GM18507 (cell line): ENCODE data around the gene COMTD1.

Experiments
- DNase-seq: peaks from one replicate; pipeline ENCODE4 v3.0.0; 2011; ENCODE audit warnings: low read depth; ENCODE audit not compliant: insufficient read length; ENCODE audit errors: extremely low spot score
- FAIRE-seq: peaks from 2 replicates; lab custom pipeline; 2011; peaks lifted over from hg19 to GRCh38; lab: Jason Lieb, UNC

COMTD1 gene

DNA sequence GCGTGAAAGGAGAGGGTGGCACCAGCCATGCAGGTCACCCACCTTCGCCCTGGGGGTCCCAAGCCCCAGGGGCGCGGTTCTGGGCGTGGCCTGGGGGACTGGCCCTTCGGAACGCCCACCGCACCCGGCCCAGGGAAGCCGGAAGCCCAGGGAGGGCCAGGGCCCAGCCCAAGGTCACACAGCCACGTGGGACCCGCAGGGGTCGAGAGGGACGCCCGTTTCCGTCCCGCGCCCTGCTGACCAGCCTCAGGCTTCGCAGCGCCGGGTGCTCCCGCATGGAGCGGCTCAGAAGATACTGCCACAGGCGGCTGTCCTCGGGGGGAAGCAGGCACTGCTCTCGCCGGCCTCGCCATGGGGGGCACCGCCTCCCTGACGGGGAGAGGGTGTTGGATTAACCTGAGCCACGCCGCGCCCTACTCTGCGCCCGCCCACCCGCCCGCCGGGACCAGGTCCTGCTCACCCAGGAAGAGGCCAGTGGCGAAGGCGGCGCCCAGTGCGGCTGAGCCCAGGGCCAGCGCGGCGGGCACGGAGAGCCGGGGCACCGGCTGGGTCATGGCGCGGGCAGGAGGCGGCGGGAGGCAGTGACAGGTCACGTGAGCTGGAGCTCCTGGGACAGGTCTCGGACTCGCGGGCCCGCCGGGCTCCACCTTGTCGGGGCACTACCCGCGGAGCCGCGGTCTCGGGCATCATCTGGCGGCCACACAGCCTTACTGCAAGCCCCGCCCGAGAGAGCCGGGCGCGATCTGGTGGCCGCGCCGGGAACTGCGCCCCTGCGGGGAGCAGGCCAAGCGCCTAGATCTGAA, at the start of gene COMTD1:
COMTD1 (minus strand) TSS at position 583 of the 803 bp plus-strand sequence; CDS start at position 554, 29 bp downstream.
- FAIRE-seq: peak; percentile 81
- DNase-seq: peak; percentile 91

GRCh38 chr10:75283671-75284470, 48.1 kb upstream of the COMTD1 start:
- FAIRE-seq (no peak), DNase-seq (no peak)

DNA sequence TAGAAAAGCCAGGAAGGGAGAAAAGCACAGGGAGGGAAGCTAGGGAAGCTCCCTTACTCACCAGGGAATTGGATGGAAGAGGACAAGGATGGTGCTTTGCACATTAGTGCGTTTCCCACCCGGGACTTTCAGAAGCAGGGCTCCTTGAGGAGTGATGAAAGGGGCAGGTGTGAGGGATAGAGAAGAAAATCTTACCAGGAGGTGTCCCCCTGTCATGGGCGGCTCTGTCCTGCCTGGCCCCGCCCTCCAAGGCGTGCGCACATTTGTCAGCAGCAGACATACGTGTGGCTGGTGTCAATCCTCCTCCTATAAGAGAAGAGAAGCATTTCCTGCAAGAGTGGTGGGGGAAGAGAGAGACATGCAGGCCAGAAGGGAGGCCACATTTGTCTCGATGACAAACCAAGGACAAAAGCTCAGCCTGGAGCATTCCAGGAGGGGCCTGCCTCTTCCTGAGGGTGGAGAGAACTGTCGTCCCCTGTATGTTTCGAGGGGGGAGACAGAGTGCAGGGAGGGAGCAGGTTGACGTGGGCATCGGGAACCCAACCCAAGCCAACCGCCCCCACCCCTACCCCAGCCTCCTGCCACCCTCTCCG, 47.4 kb upstream of the COMTD1 start:
- no peak for FAIRE-seq
- no peak for DNase-seq

- DNase-seq (no peak), FAIRE-seq (no peak)
Observed at GRCh38 chr10:75281974-75282373, 46.2 kb upstream of the COMTD1 start.

- no peak for FAIRE-seq
- no peak for DNase-seq
Observed at GRCh38 chr10:75280236-75280635, 44.5 kb upstream of the COMTD1 start.

GRCh38 chr10:75276069-75276872, 40.5 kb upstream of the COMTD1 start:
- no peak for FAIRE-seq

GRCh38 chr10:75272896-75273295, 37.1 kb upstream of the COMTD1 start:
- no peak for FAIRE-seq
- no peak for DNase-seq

More at GRCh38 chr10:75276069-75276872, 40.5 kb upstream of the COMTD1 start:
- DNase-seq: no peak

DNA sequence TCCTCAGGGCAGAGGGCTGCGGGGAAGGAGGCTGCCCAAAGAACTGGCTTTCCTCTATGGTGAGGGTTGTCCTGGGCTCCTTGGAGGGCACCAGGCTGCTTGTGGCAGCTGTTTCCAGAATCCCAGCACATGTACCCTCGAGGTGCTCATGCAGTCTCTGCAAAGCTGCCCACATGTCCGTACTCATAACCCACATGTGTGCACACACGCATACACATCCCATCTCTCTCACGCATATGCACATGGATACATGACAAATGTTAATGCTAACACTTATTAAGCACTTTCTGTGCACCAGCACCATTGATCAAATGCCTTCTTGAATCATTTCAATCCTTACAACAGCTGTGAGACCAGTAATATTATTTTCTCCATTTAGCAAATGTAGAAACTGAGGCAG, 36.3 kb upstream of the COMTD1 start:
- DNase-seq (no peak), FAIRE-seq (no peak)

DNA sequence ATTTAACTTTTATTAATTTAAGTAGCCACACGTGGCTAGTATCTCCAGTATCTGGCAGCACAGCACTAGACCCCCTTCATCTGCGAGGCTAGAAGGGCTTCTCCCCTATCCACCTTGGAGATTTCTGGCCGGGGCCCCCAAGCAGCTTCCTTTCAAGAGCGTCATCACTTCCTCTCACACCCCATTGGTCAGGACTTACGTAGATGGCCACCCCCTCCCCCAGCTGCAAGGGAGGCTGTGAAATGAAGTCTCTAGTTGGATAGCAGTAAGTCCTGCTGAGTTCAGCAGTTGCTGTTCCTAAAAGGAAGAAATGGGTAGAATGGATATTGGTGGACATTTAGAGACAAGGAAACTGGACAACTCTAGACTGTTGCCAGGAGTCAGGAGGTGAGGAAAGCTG, 33.8 kb upstream of the COMTD1 start:
- DNase-seq (no peak), FAIRE-seq (no peak)

DNA sequence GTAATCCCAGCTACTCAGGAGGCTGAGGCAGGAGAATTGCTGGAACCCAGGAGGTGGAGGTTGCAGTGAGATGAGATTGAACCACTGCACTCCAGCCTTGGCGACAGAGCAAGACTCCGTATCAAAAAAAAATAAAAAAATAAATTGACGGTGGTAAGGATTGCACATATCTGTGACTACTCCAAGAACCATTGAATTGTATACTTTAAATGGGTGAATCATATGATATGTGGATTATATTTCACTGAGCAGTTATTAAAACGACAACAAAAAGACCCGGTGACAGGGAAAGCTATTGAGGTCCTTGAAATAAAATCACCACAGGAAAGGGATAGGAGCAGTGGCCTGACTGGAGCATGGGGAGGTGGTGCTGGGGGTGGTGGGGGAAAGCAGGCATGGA, 31.2 kb upstream of the COMTD1 start:
- FAIRE-seq (no peak), DNase-seq (no peak)

DNA sequence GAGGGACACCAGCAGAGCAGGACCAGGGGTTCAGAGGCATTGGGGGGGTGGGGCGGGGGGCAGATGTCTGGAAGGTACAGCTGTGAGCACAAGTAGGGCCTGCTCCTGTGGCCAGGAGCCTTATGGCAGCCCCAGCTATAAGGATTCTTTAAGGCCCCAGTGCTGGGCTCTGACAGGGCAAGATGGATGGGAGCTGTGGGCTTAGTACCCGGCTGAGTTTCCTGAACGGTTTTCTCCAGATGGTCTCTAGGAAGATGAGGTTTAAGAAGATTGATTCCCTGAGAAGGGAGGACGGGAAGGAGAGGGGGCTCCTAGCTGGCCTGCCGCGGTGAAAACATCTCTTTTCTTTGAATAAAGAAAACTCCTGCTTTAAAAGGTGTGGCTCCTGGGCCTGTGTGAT, 30.1 kb upstream of the COMTD1 start:
- DNase-seq: no peak
- no peak for FAIRE-seq

GRCh38 chr10:75263806-75264205, 28.0 kb upstream of the COMTD1 start:
- no peak for FAIRE-seq

DNA sequence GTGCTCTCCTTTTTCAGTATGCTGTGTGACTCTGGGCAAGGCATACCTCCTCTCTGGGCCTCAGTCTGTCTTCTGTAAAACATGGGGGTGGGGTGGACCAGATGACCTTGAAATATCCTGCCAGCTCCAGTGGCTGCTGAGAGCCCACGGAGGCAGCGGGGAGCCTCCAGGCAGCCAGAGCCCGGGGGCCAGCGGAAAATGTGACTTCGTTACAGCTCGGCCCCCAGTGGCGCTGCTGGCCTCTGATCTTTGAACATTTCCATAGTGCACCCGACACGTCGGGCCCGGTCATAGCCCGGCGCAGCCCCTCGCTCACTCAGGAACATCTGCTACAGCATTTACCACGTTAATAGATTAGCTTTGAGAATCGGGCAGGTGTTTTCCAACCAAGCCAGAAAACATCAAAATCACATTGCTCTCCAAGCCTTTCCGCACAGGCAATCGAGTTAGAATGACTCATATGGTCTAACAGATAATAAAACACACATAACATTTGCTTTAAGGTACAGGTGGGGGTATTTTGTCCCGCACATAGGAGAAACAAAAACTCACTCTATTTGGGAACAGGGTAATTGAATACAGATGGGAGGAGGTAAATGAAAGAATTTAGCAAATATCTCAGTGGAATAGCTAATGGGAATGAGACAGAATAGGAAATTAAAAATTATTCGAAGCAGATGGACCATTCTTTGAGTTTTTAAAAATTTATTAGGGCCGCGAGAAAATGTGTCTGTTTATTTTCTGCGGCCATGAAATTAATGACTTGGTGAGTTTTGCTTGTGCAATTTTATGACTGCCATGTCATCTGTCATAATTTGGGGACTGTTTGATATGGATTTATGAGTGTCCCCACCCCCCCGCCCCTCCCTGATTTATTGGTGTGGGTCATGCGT, 26.3 kb upstream of the COMTD1 start:
- DNase-seq: no peak
- no peak for FAIRE-seq

More at GRCh38 chr10:75263806-75264205, 28.0 kb upstream of the COMTD1 start:
- no peak for DNase-seq

DNA sequence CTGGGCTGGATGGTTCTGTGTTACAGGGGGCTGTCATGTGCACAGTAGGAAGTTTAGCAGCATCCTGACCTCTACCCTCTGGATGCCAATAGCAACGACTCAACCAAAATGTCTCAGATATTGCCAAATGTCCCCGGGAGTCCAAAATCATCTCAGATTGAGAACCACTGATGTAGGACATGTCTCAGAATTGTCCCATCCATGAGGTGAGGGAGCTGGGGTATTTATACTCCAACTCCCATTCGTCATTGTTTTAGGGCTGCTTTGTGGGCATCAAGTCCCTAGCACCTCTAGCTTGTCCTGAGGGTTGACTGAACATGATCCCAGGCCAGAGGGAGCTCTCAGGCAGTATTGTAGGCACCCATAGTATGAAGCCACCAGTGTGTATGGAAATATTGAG, 25.2 kb upstream of the COMTD1 start:
- DNase-seq: no peak
- no peak for FAIRE-seq

DNA sequence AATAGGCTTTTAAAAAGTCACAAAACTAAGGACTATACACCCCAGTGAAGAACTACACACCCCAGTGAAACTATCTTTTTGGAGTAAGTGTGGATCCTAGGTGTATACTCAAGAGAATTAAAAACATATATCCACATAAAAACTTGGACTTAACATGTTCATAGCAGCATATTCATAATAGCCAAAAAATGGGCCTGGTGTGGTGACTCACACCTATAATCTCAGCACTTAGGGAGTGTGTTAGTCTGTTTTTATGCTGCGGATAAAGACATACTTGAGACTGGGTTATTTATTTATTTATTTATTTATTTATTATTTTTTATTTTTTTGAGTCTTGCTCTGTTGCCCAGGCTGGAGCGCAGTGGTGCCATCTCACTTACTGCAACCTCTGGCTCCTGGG, 19.0 kb upstream of the COMTD1 start:
- DNase-seq (no peak), FAIRE-seq (no peak)

GRCh38 chr10:75253281-75254220, 17.8 kb upstream of the COMTD1 start:
- no peak for FAIRE-seq

DNA sequence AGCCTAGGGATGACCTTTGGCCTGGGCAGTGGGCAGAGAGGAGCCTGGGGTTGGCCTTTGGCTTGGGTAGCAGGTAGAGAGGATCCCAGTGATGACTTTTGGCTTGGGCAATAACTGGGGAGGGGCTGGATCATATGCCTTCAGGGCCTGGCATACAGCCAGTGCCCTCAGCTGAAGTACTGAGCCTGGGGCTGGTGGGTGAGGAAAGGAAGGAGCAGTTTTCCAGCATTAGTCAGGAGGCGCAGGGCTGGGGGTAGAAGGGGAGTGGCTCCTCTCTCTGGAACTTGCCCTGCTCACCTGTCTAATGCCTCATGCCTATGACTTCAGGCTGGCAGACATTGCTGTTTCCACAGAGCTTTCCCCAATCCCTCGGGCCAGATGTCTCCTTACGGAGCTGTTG, 15.2 kb upstream of the COMTD1 start:
- no peak for FAIRE-seq
- no peak for DNase-seq

More at GRCh38 chr10:75253281-75254220, 17.8 kb upstream of the COMTD1 start:
- DNase-seq: no peak

GRCh38 chr10:75247797-75248196, 12.0 kb upstream of the COMTD1 start:
- DNase-seq (no peak), FAIRE-seq (no peak)
